DOHH2 (cell line): ENCODE results near the gene CMA1.
"Not testable (repeated sequence)": the region's sequence is repeated elsewhere in the genome, so short reads cannot be mapped to it uniquely, and the experiment has no call there.

ENCODE experiments used
- CTCF ChIP-seq: fragments of 200-600 bp; sonication (generic); IDR thresholded peaks from one replicate; pipeline ENCODE4 v1.5.1; 2014; ENCODE audit warnings: antibody characterized with exemption, mild to moderate bottlenecking, low read depth, low read length; ENCODE audit not compliant: poor library complexity, severe bottlenecking
- EZH2phosphoT487 ChIP-seq: fragments of 200-600 bp; sonication (generic); IDR thresholded peaks from 2 replicates; pipeline ENCODE4 v1.6.1; 2017; ENCODE audit warnings: borderline replicate concordance, mild to moderate bottlenecking, antibody characterized with exemption, low read length, moderate library complexity, mixed read lengths

- not testable (repeated sequence) for TF ChIP-seq CTCF, EZH2phosphoT487
Measured at GRCh38 chr14:24482699-24483303, 25.3 kb downstream of the CMA1 start.
